Epithelial cell of proximal tubule (primary cell): ENCODE measurements around the gene GP1BB. TPM values are rescaled to one million over a fixed set of nuclear protein-coding genes. Genes with fewer than 3 reads are reported as not detected.
A peak's percentile ranks its signal among the peaks of the same experiment; 100 is the strongest.

Experiments
- DNase-seq: peaks from one replicate; pipeline ENCODE4 v3.0.0-alpha.2; 2011; ENCODE audit warnings: low read depth
- H3K4me3 ChIP-seq: 2 replicates; pipeline ENCODE4 v1.5.1; 2011; ENCODE audit warnings: low read depth, mild to moderate bottlenecking, low read length
- total RNA-seq: library from RNA; depleted of rRNA; stranded (reverse); fragments of >200 nt; gene quantifications from 2 replicates; pipeline ENCODE4 v1.2.3, GENCODE V29; 2015
- TF ChIP-seq, protein P1 (sequence below): conservative IDR thresholded peaks from 2 replicates; pipeline ENCODE4 v1.5.1; 2012; ENCODE audit warnings: low read depth, mild to moderate bottlenecking, low read length

Gene GP1BB
- total RNA-seq, 1 donor from 2014 or later = 0.81 TPM

DNA sequence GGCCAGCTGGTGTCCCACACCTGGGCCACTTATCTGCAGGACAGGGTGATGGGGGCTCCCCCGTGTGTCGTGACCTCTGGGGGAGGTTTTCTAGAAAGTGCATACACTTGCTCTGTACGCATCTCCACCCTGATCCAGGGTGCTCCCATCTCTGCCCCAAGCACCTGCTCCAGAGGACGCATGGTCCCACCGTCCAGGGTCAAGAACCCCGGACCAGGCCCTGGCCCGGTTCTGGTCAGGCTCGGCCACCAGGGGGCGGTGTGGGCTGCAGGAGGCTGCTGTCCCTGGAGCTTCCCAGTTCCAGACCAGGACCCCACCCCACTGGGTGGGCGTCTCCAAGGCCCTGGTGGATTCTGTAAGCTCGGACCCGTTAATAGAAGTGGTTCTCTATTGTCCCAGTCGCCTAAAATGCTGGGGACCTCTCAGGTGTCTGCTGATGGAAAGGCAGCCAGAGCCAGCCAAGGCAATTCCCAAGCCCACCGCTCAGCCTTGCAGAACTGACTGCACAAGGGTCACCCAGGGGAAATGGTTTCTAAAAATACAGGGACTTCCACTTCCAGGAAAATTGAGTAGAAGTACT is 43.7 kb upstream of the GP1BB start:
- H3K4me3 ChIP-seq = no peak overlapping the region
- no peak for DNase-seq
- TF ChIP-seq, protein P1, sequence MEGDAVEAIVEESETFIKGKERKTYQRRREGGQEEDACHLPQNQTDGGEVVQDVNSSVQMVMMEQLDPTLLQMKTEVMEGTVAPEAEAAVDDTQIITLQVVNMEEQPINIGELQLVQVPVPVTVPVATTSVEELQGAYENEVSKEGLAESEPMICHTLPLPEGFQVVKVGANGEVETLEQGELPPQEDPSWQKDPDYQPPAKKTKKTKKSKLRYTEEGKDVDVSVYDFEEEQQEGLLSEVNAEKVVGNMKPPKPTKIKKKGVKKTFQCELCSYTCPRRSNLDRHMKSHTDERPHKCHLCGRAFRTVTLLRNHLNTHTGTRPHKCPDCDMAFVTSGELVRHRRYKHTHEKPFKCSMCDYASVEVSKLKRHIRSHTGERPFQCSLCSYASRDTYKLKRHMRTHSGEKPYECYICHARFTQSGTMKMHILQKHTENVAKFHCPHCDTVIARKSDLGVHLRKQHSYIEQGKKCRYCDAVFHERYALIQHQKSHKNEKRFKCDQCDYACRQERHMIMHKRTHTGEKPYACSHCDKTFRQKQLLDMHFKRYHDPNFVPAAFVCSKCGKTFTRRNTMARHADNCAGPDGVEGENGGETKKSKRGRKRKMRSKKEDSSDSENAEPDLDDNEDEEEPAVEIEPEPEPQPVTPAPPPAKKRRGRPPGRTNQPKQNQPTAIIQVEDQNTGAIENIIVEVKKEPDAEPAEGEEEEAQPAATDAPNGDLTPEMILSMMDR = peak; percentile 83

DNA sequence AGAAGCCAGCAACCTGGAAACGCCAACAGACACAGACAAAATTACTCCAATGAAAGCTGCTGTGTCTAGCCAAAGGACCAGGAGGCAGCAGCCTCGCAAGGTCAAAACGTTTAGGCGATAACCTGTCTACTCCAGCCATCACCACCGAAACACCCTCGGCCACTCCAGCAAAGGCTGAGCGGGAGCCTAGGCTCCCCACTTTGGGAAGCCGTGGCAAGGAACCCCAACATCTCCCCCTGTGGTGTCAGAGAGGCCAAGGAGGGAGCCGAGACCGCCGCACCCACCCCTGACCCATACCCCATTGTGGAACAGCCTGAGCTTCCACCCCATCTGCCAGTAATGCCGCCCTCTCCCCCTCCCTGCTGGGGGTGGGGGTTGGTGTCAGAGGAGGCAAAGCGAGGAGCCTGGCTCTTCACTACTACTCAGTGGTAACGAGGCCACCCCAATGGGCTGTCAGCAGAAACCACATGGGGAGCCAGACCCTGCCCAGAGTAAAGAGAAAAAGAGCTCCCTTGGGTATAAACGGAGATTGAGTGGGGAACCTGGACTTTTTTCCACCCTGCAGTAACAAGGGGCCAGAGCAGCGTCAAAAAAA is 43.0 kb upstream of the GP1BB start:
- H3K4me3 ChIP-seq = no peak overlapping the region
- DNase-seq = no peak
- TF ChIP-seq, protein P1 = no peak

DNA sequence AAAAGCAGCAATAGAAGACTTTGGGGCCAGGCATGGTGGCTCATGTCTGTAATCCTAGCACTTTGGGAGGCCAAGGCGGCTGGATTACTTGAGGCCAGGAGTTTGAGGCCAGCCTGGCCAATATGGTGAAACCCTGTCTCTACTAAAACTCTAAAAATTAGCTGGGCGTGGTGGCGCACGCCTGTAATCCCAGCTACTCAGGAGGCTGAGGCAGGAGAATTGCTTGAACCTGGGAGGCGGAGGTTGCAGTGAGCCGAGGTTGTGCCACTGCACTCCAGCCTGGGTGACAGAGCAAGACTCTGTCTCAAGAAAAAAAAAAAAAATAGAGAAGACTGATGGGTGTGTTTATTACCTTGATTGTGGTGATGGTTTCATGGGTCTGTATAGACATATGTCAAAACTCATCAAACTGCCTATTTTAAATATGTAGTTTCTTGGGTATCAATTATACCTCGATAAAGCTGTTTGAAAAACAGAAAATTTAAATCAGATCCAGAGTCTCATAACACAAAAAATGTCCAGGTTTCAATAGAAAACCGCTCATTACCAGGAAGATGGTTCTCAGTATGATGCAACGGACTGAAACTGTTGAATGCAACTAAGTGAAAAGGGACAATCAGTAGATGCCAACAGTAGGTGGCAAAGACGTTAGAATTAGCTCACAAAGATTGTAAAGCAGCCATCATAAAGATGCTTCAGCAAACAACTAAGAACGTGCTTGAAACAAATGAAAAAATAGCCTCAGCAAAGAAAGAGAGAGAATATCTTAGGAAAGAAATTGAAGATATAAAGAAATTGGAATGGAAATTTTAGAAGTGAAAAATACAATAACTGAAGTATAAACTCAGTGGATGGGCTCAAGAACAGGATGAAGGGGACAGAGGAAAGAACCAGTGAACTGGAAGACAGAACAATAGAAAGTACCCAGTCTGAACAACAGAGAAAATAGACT is 42.2 kb upstream of the GP1BB start:
- TF ChIP-seq, protein P1 = no peak
- H3K4me3 ChIP-seq = no peak overlapping the region
- no peak for DNase-seq

DNA sequence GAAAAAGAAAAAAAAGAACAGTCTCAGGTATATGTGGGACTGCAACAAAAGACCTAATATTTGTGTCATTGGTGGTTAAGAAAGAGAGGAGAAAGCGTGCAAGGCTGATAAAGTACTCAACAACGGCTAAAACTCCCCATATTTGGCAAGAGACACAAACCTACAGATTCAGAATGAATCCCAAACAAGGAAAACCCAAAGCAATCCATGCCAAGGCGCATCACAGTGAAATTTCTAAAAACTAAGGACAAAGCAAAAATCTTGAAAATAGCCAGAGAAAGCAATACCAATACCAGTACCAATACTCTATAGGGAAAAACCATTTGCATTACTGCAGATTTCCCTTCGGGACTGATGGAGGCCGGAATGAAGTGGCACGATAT is 41.5 kb upstream of the GP1BB start:
- TF ChIP-seq, protein P1 = no peak
- no peak for DNase-seq
- H3K4me3 ChIP-seq = no peak overlapping the region

DNA sequence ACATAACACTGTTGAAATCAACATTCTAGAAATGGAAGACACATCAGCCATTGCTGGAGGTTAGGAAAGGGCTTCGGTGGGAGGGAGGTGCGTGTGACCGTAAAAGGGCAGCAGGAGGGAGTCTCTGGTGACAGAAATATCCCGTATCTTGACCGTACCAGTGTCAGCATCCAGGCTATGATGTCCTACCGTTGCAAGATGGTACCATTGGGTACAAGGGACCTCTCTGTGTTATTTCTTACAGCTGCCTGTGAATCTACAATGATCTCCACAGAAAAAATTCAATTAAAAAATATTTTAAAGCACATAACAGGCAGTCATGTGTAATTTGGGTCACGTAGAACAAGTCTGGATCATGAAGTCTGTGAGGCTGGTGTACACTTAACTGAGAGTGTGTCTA is 36.4 kb upstream of the GP1BB start:
- no peak for DNase-seq
- TF ChIP-seq, protein P1 = no peak
- H3K4me3 ChIP-seq = no peak overlapping the region

DNA sequence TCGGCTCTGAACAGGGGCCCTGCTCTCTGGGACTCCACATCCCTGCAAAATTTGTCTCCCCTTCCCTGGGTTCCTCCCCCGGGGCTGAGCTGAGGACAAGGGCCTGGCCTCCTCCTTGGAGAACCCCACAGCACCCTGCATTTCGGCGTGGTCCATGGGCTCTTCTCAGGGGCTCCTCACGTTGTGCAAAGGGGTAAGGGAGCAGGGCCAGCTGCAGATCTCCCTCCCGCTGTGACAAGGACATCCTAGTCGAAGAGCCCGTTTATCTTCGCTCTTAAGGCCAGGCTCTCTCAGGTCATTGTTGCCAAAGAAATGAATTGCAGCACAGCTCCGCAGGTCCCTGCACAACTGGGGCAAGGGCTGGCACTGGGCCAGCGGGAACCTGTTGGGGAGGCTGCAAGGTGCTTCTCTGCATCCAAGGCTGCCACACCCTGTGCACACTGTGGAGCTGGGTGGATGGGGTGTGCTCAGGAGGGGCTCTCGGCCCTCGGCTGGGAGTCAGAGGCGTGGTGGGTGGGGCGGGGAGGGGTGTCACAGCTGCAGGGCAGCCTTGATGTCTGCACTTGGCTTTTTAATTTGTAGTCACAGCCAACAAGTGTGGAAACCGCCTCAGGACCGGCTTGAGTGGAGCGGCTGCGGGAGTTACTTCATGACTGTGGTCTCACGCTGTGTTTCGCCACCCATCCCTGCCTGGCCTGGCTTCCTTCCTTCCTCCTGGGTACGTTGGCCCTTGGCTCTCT is 35.6 kb upstream of the GP1BB start:
- no peak overlapping the region for H3K4me3 ChIP-seq
- TF ChIP-seq, protein P1 = no peak
- DNase-seq = no peak
